Activated CD4-positive, alpha-beta T cell treated with anti-CD3 and anti-CD28 coated beads, Interleukin-2, Interleukin-6, amounts not matched to agents 100 ng/mL and 50 ng/mL, durations not matched to agents 16 hours and 8 hours (primary cell): ENCODE results near the gene CDC5L.
"Not testable (repeated sequence)": the region's sequence is repeated elsewhere in the genome, so short reads cannot be mapped to it uniquely, and the experiment has no call there.

Experiments used
- DNase-seq: peaks from one replicate; pipeline ENCODE4 v3.0.0-alpha.2; 2020

CDC5L gene

GRCh38 chr6:44387346-44388134 lies at the start of gene CDC5L:
Gene CDC5L, plus strand, starts transcription at chr6:44387706. Its CDS starts 118 bp downstream, at chr6:44387824.
- DNase-seq = peak; percentile 97

GRCh38 chr6:44338228-44339122 lies 49.0 kb upstream of the CDC5L start:
- peak; percentile 79 for DNase-seq

DNA sequence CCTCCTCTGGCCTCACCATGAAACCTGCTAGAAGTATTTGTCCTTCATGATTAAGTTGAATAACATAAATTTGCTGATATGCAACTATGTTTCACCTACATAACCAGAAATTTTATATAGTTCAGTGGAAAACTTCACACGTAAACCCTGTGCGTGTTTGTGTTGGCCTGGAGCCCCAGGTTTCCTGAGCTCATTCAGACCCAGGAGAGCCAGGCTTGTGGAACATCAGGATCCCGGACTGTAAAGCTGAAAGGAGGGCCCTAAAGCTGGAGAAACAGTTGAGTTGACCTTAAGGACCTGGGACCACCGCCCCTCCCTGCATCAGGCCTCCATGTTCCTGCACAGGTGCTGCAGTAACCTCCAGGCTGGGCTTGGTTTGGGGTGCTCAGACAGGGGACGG lies 48.2 kb upstream of the CDC5L start:
- DNase-seq = no peak

DNA sequence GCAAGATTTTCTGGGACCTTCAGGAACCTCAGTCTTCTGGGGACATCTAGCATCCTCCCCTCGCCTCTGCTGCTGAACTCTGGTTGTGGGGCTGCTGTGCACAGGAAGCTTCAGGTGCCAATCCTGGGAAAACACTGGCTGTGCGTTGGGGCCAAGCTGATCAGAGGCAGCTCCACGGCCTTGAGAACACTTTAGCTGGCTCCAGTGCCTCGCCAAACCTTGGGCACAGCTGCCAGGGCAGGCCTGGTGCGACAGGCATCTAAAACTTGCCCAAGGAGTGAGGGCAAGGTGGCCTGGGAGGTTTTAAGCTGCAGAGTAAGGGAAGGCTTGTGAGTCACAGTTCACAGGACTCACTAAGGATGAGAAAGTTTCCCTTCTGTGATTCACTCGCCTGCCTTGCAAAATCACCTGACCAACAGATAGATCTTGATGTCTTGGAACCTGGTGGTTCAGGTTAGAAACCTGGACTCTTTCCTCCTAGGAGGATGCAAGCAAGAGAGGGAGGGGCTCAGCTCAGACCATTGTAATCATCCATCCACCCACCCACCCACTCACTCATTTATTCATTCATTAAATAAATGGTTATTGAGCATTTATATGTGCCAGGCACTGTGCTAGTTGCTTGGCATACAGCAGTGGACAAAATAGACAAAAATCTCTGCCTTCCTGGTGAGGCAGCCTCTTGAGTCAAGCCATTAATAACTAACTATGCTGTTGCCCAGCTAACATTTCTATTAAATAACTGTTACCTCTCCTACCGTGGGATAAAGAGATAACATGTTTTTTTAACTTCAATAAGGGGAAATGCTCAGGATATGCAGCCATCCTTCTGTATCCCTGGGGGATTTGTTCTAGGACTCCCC lies 47.5 kb upstream of the CDC5L start:
- DNase-seq = peak; percentile 14

- no peak for DNase-seq
Measured at GRCh38 chr6:44341095-44341890, 46.2 kb upstream of the CDC5L start.

DNA sequence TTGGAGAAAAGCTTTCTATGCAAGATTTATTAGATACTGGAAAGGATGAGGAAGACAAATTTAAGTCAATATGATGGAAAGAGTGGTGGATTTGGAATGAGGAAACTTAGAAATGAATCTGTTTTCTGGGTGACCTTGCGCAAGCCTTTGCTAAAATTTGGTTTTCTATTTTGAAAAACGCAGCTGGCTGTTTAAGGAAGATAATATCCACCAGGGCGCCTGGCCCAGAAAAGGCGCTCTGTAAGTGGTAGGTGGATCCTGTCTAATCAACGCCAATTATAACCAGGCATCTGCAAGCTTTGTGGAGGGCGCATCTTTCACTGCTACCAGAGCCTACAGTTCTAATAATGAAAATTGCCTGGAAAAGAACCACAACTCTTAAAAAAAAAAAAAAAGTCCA lies 45.5 kb upstream of the CDC5L start:
- no peak for DNase-seq

GRCh38 chr6:44342489-44342888 lies 45.0 kb upstream of the CDC5L start, which contains the start of gene SPATS1:
Gene SPATS1, plus strand, starts transcription at chr6:44342650. Its CDS starts 446 bp downstream, at chr6:44343096.
- DNase-seq = no peak

- DNase-seq = not testable (repeated sequence)
Measured at GRCh38 chr6:44346818-44347217, 40.7 kb upstream of the CDC5L start.

DNA sequence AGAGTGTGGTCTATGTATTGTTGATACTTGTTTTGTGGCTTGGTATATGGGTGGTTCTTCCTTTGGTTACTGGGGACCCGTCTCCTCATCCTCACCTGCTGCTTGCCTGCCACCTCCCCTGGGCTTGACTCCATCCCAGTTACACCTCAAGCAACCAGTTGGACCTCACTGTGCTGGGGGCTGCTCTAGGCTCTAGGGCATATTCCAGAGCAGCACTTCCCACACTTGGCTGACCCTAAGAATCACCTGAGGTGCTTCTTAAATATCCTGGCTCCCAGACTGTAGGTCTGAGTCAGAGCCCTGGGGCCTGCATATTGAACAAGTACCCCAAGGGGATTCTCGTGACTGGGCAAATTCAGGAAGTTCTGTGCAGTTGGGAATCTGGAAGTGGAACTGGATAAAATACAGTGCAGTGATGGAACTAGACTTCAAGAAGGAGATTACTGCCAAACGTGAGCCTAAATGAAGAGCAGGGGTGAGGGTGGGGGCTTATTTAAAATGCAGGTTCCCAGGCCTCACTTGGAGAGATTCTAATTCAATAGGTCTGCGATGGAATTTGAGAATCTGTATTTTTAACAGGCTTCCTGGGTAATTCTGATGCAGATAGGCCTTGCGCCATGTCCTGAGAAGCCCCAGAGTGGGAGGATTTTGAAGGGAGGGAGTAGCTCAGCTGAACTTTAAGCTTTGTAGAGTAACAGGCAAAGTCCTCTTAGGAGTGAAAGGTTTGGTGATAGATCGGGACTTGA lies 37.4 kb upstream of the CDC5L start:
- no peak for DNase-seq

DNA sequence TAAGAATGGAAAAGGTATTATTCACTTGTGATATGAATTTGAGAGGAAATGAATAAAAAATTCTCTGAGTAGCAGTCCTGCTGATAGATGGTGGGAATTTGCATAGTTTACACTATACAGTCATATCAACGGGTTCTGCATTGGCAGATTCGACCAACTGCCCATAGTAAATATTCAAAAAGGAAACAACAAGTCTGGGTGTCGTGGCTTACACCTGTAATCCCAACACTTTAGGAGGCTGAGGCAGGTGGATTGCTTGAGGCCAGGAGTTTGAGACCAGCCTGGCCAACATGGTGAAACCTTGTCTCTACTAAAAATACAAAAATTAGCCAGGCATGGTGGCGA lies 36.9 kb upstream of the CDC5L start:
- DNase-seq = not testable (repeated sequence)

DNA sequence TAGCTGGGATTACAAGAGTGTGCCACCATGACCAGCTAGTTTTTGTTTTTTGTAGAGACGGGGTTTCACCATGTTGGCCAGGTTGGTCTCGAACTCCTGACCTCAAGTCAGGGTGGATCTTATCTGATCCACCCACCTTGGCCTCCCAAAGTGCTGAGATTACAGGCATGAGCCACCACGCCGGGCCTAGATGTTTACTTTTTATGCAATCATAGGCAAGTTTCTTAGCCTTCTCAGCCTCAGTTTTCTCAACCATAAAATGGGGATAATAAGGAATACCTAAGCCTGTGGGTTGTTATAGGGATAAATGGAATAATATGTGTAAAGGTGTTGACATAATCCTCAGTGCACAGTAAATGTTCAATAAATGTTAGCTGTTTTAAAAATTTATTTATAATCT lies 35.2 kb upstream of the CDC5L start:
- no peak for DNase-seq

DNA sequence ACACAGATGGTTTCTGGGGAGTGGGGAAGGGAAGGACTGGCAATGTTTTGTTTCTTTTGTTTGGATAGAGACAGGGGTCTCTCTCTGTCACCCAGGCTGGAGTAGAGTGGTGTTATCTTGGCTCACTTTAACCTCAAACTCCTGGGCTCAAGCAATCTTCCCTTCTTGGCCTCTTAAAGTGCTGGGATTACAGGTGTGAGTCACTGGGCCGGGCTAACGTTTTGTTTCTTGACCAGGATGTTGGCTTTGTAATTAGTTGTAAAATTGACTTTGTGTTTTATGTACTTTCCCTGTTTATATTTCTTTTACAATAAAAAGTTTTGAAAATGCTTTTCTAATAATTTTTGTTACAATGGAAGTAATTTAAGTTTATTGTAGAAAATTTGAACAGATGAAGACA lies 34.2 kb upstream of the CDC5L start:
- no peak for DNase-seq

- no peak for DNase-seq
Measured at GRCh38 chr6:44355640-44356039, 31.9 kb upstream of the CDC5L start.

DNA sequence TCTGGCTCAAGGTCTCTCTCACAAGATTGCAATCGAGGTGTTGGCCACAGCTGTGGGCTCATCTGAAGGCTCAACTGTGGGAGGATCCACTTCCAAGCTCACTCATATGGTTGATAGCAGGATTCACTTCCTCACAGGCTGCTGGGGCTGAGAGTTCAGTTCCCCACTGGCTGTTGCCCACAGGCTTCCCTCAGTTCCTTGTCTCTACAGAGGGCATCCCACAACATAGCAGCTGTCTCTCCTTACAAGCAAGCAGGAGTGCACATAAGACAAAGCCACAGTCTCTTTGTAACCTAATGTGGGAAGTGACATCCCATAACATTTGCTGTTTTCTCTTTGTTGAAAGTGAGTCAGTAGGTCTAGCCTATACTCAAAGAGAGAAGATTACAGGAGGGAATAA lies 31.0 kb upstream of the CDC5L start:
- no peak for DNase-seq

- DNase-seq = no peak
Measured at GRCh38 chr6:44359973-44360372, 27.5 kb upstream of the CDC5L start.

GRCh38 chr6:44361947-44362346 lies 25.6 kb upstream of the CDC5L start:
- no peak for DNase-seq

DNA sequence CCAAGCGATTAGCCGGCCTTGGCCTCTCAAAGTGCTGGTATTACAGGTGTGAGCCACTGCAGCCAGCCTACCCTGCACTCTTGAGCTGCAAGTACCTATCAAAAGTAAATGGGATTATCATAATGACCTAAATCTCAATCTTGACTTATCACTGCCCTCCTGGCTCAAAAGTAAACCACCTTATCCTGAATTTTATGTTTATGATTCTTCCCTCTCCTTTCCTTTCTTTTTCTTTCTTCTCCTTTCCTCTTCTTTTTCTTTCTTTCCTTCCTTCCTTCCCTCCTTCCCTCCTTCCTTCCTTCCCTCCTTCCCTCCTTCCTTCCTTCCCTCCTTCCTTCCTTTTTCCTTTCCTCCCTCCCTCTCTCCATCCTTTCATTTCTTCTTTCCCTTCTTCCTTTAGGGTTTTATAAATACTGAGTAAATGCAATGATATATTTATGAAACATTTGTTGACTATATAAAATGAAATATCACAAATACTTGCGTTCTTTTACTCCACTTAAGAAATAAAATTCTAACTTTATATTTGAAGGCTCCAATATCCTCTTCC lies 24.1 kb upstream of the CDC5L start:
- DNase-seq = no peak

DNA sequence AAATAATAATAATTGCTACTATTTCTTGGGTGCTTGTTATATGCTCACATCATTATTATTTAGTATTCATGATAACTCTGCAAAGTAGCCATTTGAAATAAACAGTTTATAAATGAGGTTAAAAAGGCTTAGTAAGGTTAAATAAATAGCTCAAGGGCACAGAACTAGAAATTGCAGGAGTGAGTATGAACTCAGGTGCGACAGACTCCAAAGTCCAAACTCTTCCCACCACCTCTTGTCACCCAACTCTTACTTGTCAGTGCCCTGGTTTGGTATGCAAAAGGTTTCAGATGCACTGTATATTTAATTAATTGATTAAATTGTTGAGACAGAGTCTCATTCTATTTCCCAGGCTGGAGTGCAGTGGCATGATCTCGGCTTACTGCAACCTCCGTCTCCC lies 20.7 kb upstream of the CDC5L start:
- no peak for DNase-seq

DNA sequence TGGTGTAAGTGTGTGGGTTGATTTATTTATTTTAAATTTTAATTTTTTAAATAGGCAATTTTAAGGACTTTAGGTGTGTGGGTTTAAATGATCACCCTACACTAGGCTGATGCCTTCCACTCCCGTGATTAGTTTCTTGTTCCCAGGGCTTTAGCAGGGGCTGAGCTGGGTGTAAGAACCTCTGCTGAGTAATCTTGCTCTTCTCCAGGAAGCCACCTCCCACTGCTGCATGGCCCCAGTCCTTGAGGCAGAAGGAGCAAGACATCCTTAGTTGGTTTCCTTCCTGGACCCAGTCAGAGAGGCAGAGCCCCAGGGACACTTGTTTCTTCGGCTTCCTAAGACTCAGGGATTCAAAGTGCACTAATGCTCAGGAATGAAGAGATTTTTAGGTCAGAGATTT lies 19.8 kb upstream of the CDC5L start:
- peak; percentile 13 for DNase-seq

- DNase-seq = no peak
Measured at GRCh38 chr6:44373051-44373450, 14.5 kb upstream of the CDC5L start.

GRCh38 chr6:44373787-44374186 lies 13.7 kb upstream of the CDC5L start:
- DNase-seq = no peak
